ENCODE measurements around the gene GPR35. TPM values are rescaled to one million over a fixed set of nuclear protein-coding genes. Genes with fewer than 3 reads are reported as not detected.

The GPR35 gene
- total and polyA plus RNA-seq, 2 of the 13 experiments (the other 11 are each of a cell fraction or from before 2014, with no cell fraction given) = 27.1 to 44.2 TPM

DNA sequence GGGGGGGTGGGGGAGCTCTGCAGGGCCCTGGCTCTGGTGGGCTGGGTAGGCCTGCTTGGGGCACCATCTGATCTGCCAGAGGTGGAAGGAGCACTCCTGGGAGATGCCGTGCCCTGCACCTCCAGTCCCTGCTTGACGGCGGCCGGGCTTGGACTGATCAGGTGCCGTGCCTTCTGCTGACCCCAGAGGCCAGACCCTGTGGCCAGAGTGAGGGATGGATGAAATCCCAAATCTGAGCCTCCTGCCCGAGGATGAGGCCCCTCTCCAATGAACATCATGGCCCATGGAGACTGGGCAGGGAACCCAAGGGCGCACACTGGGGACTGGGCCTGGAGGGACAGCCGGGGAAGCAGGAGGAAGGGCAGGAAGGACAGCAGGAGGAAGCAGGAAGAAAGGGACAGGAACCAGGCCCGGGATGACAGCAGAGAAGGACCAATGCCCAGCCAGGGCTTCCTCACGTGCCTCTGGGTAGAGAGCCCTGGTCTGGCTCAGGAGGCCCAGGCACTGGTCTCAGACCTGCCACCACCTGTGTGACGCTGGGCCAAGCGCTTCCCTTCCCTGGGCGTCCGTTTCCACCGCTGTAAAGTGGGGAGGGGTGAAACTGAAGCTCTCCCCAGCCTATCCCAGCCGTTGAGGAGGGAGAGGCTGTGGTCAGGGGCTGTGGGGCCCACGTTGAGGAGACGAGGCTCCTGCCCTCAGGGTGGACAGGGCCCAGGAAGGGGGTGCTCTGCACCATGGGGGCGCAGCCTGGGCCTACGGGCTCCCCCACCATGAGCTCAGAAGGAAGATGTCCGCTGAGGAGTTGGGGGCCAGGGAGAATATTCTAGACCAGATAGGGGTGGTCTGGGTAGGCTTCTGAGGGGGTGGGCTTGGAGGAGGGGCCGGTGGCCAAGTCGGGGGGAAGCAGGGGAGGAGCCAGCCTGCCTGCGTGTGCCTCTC is 1.0 kb upstream of the GPR35 start (continued):
- peak in 1 of 2 experiments; percentile 11; a peak in 1 of 4 replicates for TF ChIP-seq POLR2A (IDR thresholded peaks at IDR 0.05; ENCODE audit: insufficient read depth in 1 of 2, low read depth in 2 of 2, low read length in 2 of 2)
- no peak for TF ChIP-seq ARNT (IDR thresholded peaks at IDR 0.05)
- 0 out of 2 replicates have a peak, but pooled peaks have one; percentile 11 for TF ChIP-seq MYC (CRISPR knock-in tag; IDR thresholded peaks at IDR 0.05; ENCODE audit: borderline replicate concordance)
- peak; percentile 48 for TF ChIP-seq GABPA (IDR thresholded peaks at IDR 0.05; ENCODE audit: low read depth, low read length)
- TF ChIP-seq GABPA (CRISPR knock-in tag; IDR thresholded peaks at IDR 0.05; ENCODE audit: low read depth) = peak; percentile 72
- 0 out of 2 replicates have a peak, but pooled peaks have one; percentile 24 for TF ChIP-seq ZNF543 (CRISPR knock-in tag; IDR thresholded peaks at IDR 0.05)
- TF ChIP-seq PHF8 (CRISPR knock-in tag; IDR thresholded peaks at IDR 0.05) = 0 out of 2 replicates have a peak, but pooled peaks have one; percentile 29
- TF ChIP-seq ZNF547 (CRISPR knock-in tag; IDR thresholded peaks at IDR 0.05) = no peak
- TF ChIP-seq, protein P1, sequence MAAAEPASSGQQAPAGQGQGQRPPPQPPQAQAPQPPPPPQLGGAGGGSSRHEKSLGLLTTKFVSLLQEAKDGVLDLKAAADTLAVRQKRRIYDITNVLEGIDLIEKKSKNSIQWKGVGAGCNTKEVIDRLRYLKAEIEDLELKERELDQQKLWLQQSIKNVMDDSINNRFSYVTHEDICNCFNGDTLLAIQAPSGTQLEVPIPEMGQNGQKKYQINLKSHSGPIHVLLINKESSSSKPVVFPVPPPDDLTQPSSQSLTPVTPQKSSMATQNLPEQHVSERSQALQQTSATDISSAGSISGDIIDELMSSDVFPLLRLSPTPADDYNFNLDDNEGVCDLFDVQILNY (CRISPR knock-in tag; conservative IDR thresholded peaks at IDR 0.05) = no peak
- TF ChIP-seq, protein P2, sequence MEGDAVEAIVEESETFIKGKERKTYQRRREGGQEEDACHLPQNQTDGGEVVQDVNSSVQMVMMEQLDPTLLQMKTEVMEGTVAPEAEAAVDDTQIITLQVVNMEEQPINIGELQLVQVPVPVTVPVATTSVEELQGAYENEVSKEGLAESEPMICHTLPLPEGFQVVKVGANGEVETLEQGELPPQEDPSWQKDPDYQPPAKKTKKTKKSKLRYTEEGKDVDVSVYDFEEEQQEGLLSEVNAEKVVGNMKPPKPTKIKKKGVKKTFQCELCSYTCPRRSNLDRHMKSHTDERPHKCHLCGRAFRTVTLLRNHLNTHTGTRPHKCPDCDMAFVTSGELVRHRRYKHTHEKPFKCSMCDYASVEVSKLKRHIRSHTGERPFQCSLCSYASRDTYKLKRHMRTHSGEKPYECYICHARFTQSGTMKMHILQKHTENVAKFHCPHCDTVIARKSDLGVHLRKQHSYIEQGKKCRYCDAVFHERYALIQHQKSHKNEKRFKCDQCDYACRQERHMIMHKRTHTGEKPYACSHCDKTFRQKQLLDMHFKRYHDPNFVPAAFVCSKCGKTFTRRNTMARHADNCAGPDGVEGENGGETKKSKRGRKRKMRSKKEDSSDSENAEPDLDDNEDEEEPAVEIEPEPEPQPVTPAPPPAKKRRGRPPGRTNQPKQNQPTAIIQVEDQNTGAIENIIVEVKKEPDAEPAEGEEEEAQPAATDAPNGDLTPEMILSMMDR (CRISPR knock-in tag; IDR thresholded peaks at IDR 0.05) = peak; percentile 5; the same call in 1 of the 2 replicates
- TF ChIP-seq, protein P3, sequence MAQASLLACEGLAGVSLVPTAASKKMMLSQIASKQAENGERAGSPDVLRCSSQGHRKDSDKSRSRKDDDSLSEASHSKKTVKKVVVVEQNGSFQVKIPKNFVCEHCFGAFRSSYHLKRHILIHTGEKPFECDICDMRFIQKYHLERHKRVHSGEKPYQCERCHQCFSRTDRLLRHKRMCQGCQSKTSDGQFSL (CRISPR knock-in tag; IDR thresholded peaks at IDR 0.05) = peak; percentile 44
- TF ChIP-seq TGIF2 (CRISPR knock-in tag; IDR thresholded peaks at IDR 0.05) = no peak
- TF ChIP-seq BHLHE40 (IDR thresholded peaks at IDR 0.05; ENCODE audit: low read length) = peak; percentile 68; the same call in 1 of the 2 replicates
- TF ChIP-seq, protein P4, sequence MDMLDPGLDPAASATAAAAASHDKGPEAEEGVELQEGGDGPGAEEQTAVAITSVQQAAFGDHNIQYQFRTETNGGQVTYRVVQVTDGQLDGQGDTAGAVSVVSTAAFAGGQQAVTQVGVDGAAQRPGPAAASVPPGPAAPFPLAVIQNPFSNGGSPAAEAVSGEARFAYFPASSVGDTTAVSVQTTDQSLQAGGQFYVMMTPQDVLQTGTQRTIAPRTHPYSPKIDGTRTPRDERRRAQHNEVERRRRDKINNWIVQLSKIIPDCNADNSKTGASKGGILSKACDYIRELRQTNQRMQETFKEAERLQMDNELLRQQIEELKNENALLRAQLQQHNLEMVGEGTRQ (IDR thresholded peaks at IDR 0.05; ENCODE audit: low read depth, low read length) = 0 out of 2 replicates have a peak, but pooled peaks have one; percentile 27
- TF ChIP-seq, protein P4 (CRISPR knock-in tag; IDR thresholded peaks at IDR 0.05; ENCODE audit: borderline replicate concordance) = no peak
- TF ChIP-seq ELF1 (CRISPR knock-in tag; IDR thresholded peaks at IDR 0.05) = peak; percentile 21; the same call in 1 of the 2 replicates
- 0 out of 2 replicates have a peak, but pooled peaks have one; percentile 10 for TF ChIP-seq PHF20 (CRISPR knock-in tag; IDR thresholded peaks at IDR 0.05)
- 0 out of 2 replicates have a peak, but pooled peaks have one; percentile 51 for TF ChIP-seq CAMTA2 (CRISPR knock-in tag; IDR thresholded peaks at IDR 0.05; ENCODE audit: borderline replicate concordance)
- TF ChIP-seq, protein P5, sequence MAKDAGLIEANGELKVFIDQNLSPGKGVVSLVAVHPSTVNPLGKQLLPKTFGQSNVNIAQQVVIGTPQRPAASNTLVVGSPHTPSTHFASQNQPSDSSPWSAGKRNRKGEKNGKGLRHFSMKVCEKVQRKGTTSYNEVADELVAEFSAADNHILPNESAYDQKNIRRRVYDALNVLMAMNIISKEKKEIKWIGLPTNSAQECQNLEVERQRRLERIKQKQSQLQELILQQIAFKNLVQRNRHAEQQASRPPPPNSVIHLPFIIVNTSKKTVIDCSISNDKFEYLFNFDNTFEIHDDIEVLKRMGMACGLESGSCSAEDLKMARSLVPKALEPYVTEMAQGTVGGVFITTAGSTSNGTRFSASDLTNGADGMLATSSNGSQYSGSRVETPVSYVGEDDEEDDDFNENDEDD (CRISPR knock-in tag; IDR thresholded peaks at IDR 0.05; ENCODE audit: borderline replicate concordance) = 0 out of 2 replicates have a peak, but pooled peaks have one; percentile 11
- no peak for TF ChIP-seq SYNCRIP (IDR thresholded peaks at IDR 0.05; ENCODE audit: insufficient read depth, low read depth, low read length)
- TF ChIP-seq ZNF235 (CRISPR knock-in tag; IDR thresholded peaks at IDR 0.05; ENCODE audit: borderline replicate concordance) = no peak
- no peak for TF ChIP-seq RAD21 (CRISPR knock-in tag; IDR thresholded peaks at IDR 0.05)
- TF ChIP-seq GABPB1 (CRISPR knock-in tag; IDR thresholded peaks at IDR 0.05) = 0 out of 2 replicates have a peak, but pooled peaks have one; percentile 8
- TF ChIP-seq AGO2 (optimal IDR thresholded peaks at IDR 0.05; ENCODE audit: low read depth, low read length) = peak; percentile 92
